LNCAP (cell line): ENCODE results near the gene FBXW7.
A peak's percentile ranks its signal among the peaks of the same experiment; 100 is the strongest.

ENCODE experiments used
- TF ChIP-seq, protein P1 (sequence below): fragments of 450-650 bp; IDR thresholded peaks from 2 replicates; pipeline ENCODE4 v1.5.1; 2017; ENCODE audit warnings: mild to moderate bottlenecking

FBXW7 gene

DNA sequence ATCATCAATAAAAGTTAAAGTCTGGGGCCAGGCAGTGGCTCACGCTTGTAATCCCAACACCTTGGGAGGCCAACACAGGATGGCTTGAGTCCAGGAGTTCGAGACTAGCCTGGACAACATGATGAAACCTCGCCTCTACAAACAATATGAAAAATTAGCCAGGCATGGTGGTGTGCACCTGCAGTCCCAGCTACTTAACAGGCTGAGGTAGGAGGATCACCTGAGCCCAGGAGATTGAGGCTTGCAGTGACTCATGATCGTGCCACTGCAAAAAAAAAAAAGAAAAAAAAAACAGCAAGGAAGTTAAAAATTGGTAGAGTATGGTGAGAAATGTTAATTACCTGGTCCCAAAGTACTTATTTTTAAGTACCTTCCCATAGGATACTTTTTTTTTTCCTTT, 27.5 kb downstream of the FBXW7 start:
- TF ChIP-seq, protein P1, sequence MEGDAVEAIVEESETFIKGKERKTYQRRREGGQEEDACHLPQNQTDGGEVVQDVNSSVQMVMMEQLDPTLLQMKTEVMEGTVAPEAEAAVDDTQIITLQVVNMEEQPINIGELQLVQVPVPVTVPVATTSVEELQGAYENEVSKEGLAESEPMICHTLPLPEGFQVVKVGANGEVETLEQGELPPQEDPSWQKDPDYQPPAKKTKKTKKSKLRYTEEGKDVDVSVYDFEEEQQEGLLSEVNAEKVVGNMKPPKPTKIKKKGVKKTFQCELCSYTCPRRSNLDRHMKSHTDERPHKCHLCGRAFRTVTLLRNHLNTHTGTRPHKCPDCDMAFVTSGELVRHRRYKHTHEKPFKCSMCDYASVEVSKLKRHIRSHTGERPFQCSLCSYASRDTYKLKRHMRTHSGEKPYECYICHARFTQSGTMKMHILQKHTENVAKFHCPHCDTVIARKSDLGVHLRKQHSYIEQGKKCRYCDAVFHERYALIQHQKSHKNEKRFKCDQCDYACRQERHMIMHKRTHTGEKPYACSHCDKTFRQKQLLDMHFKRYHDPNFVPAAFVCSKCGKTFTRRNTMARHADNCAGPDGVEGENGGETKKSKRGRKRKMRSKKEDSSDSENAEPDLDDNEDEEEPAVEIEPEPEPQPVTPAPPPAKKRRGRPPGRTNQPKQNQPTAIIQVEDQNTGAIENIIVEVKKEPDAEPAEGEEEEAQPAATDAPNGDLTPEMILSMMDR = no peak

DNA sequence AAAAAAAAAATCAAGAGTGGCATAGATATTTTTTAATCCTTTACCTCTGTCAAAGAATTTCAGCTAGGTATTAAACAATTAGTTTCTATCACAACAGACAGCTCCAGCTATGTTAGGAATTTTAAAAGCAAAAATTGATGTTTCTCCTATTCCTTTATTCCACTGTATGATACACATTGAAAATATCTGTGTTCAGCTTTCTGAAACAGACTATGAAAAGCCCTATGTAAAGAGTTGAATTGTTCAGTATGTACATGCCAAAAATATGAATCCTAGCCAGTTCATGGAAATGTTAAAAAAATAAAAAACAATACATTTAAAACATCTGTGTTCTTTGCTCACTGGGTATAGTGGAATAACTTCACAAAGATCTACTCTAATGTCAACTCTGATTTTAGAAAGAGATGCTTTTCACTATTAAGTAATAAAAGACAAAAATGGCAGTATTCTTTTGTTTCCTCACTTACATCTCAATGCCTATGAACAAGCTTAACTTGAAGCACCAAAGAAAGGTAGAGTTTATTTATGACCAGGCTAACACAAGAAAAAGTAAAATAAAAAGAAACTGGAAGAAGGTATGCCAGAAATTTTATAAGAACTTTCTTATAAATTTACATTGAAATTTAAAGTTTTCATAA, 32.1 kb downstream of the FBXW7 start:
- TF ChIP-seq, protein P1 = no peak

DNA sequence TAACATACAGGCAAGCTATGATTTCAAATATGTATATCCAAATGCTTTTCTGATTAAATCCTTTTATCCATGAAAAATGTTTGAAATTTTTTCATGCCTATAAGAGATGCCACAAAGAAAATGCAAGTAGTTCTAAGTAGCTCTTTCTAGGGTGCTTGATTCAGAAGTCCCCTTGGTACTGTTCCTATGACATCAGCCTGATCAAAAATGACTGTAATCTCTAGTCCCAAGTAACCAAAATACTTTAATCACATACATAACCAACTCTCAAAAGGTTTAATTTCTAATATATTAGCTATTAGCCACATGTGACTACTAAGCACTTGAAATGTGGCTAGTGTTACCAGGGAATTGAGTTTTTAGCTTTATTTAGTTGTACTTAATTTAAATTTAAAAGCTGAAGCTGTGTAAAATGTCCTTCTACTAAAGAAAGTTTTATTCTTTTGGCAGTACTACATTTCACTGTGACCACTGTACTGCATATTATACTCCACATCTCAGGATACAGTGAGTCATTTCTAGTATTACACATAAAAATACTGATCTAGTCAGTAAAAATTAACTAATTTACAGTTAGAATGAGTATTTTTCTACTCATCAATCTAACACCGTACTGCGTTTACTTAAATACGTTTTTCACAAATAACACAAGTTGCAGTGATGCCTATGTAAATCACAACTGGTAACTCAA, 33.9 kb downstream of the FBXW7 start:
- TF ChIP-seq, protein P1 = no peak

DNA sequence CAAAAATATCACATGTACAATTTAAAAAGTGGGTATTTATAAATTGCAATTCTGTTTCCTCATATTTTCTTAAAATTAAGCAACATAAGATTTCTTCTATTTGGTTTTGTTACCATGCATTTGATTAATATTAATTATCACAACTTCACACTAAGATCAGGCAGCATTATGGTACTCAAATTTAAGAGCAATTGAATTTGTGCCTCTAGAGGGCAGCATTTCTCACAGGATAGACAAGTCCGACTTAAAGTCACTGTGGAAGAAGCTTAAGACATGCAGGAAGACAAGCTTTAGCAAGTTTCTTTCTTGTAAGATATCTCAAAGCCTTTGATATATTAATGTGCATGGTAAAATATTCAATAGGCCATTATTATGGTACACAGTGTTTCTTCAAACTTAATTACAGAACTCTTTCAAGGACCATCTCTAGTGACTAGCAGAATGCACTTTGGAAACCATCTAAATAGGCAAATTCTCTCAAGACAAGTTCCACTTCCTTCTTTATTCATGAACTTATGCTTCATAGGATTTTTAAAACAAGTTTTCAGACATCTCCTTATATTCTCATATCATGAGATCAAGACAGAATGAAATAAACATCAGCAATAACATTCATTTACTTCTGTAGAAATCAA, 35.0 kb downstream of the FBXW7 start:
- TF ChIP-seq, protein P1 = peak; percentile 74

DNA sequence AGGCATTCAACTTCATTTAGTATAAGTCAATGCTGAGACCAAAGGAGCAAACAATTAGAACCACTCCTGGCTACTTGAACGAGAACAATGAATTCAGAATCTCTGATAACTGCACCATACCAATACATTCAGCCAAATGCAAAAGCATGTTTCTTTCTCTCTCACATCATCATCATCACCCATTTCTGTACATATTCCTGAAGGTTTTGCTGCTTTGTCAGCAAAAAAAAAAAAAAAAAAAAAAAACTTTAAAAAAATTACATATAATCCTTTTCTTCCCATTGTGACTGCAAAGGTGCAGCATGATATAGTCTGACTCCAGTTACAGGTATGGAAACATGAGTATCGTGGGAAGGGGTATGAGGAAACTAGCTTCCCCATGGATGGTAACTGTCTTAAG, 35.6 kb downstream of the FBXW7 start:
- TF ChIP-seq, protein P1 = no peak

DNA sequence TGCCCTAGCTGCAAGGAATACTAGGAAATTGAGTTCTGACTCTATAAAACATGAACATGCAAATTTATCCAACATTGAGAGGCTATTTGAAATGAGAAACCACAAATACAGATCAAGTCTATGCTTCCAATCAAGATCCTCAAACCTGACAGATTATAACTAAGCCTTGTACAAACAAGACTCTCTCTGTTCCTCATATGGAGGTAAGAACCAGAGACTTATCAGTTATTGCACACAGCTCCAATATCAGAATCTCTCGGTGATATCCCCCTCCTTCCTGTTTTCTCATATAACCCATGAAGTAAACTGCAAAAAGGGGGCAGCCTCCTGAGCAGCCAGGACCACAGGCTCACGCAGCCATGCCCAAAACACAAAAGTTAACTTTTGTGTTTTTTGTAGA, 36.5 kb downstream of the FBXW7 start:
- TF ChIP-seq, protein P1 = no peak

DNA sequence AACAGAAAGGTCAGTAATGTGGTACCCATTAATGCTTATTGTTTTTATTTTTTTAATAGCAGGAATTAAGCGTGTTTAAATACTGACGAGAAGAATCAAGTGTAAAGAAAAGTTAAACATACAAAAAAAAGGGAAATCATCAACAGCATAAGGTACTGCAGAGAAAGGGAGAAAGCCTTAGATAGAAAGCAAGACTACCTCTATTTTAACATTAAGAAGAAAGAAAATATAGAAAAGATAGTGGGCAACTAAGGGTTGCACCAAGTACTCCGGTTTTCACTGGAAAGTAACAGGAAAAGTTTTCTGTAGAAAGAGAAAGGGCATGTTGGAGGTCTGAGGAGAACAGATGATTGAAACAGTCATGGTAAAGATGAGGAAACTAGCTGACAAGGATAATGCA, 41.9 kb downstream of the FBXW7 start:
- TF ChIP-seq, protein P1 = no peak
